MG63 (cell line): ENCODE data around the gene MRPL55. TPM values are rescaled to one million over a fixed set of nuclear protein-coding genes. Genes with fewer than 3 reads are reported as not detected.

Experiments
- DNase-seq: peaks from one replicate; pipeline ENCODE4 v3.0.0-alpha.2; 2020
- H3K27me3 ChIP-seq: fragments of 250-450 bp; sonication (Bioruptor Pico); 2 replicates; pipeline ENCODE4 v1.5.1; 2020; ENCODE audit warnings: mild to moderate bottlenecking, moderate library complexity
- H3K36me3 ChIP-seq: fragments of 250-450 bp; sonication (Bioruptor Pico); 2 replicates; pipeline ENCODE4 v1.5.1; 2020; ENCODE audit warnings: mild to moderate bottlenecking, moderate library complexity
- H3K4me3 ChIP-seq: fragments of 250-450 bp; sonication (Bioruptor Pico); 2 replicates; pipeline ENCODE4 v1.5.1; 2020; ENCODE audit warnings: mild to moderate bottlenecking, moderate library complexity
- H3K9me3 ChIP-seq: fragments of 250-450 bp; sonication (Bioruptor Pico); 2 replicates; pipeline ENCODE4 v1.5.1; 2020; ENCODE audit warnings: mild to moderate bottlenecking, moderate library complexity
- total RNA-seq: library from RNA; depleted of rRNA; stranded (reverse); fragments of >200 nt; shearing (Covaris generic); gene quantifications from 2 replicates; pipeline ENCODE4 v1.2.3, GENCODE V29; 2014; ENCODE audit warnings: low replicate concordance; rRNA removed

Gene MRPL55
- total RNA-seq, 1 experiment from 2014 or later = 83.8 TPM

GRCh38 chr1:228061411-228062084 lies 47.6 kb downstream of the MRPL55 start:
- Histone ChIP-seq H3K36me3 (no peaks in the 10 kb centered on the region), H3K27me3 (peaks cover 25% of the 10 kb centered on the region), H3K9me3 (no peaks in the 10 kb centered on the region), H3K4me3 (no peak overlapping the region)
- DNase-seq = no peak

- no peak overlapping the region for H3K4me3 ChIP-seq
- peaks cover 30% of the 10 kb centered on the region for H3K27me3 ChIP-seq
- H3K36me3 ChIP-seq = no peaks in the 10 kb centered on the region
- H3K9me3 ChIP-seq = peaks cover 3% of the 10 kb centered on the region; the same call in 1 of the 2 replicates
- DNase-seq = no peak
Observed at GRCh38 chr1:228060458-228061190, 48.5 kb downstream of the MRPL55 start.

- Histone ChIP-seq H3K4me3 (no peak overlapping the region), H3K9me3 (peaks cover 3% of the 10 kb centered on the region; the same call in 1 of the 2 replicates), H3K27me3 (peaks cover 33% of the 10 kb centered on the region), H3K36me3 (no peaks in the 10 kb centered on the region)
- peak; percentile 54 for DNase-seq
Observed at GRCh38 chr1:228059634-228060457, 49.3 kb downstream of the MRPL55 start.

GRCh38 chr1:228058949-228059633 lies 50.0 kb downstream of the MRPL55 start:
- Histone ChIP-seq H3K36me3 (no peaks in the 10 kb centered on the region), H3K4me3 (no peak overlapping the region), H3K27me3 (peaks cover 36% of the 10 kb centered on the region), H3K9me3 (peaks cover 3% of the 10 kb centered on the region; the same call in 1 of the 2 replicates)
- no peak for DNase-seq

GRCh38 chr1:228058172-228058948 lies 50.7 kb downstream of the MRPL55 start:
- Histone ChIP-seq H3K27me3 (peaks cover 38% of the 10 kb centered on the region), H3K36me3 (no peaks in the 10 kb centered on the region), H3K9me3 (peaks cover 5% of the 10 kb centered on the region; the same call in 1 of the 2 replicates), H3K4me3 (no peak overlapping the region)
- DNase-seq = no peak

Other genes starting within 250 kb of the MRPL55 start
- gene WNT9A, start 161.4 kb downstream of the MRPL55 start, total RNA-seq = 10.8 and 11.3 TPM in 2 replicates
- 0.52 TPM in 1 of 2 replicates, not detected in the other for gene WNT3A, start 102.3 kb downstream of the MRPL55 start, total RNA-seq
- gene ARF1, start 26.6 kb downstream of the MRPL55 start, total RNA-seq = 324 and 413 TPM in 2 replicates
- gene C1orf35, start 6.0 kb downstream of the MRPL55 start, total RNA-seq = 38.6 and 39.0 TPM in 2 replicates
- gene GUK1, start 31.0 kb upstream of the MRPL55 start, total RNA-seq = 246 and 425 TPM in 2 replicates
- 0.20 and 4.8 TPM in 2 replicates for gene GJC2, start 40.6 kb upstream of the MRPL55 start, total RNA-seq
- gene IBA57, start 56.5 kb upstream of the MRPL55 start, total RNA-seq = 2.0 and 19.4 TPM in 2 replicates
- 1.8 and 2.8 TPM in 2 replicates for gene OBSCN, start 98.7 kb upstream of the MRPL55 start, total RNA-seq